ENCODE measurements around the gene NECAP2.
"Not testable (repeated sequence)": the region's sequence is repeated elsewhere in the genome, so short reads cannot be mapped to it uniquely, and the experiment has no call there.

The NECAP2 gene

GRCh38 chr1:16478091-16478490, 37.6 kb downstream of the NECAP2 start:
- Histone ChIP-seq H3K9ac (ENCODE audit: insufficient read length) (no peak overlapping the region), H3K36me3 (ENCODE audit: insufficient read depth, low read length) (no peaks in the 10 kb centered on the region; the same call in 1 of the 2 replicates), H3K4me3 (no peak overlapping the region), H3K27ac (no peak overlapping the region), H3K9me3 (ENCODE audit: low read depth, low read length) (no peaks in the 10 kb centered on the region)
- no peak for TF ChIP-seq POLR2AphosphoS5 (IDR thresholded peaks at IDR 0.05; ENCODE audit: borderline replicate concordance, low read depth, low read length)
- no peak for TF ChIP-seq FOXP2 (optimal IDR thresholded peaks at IDR 0.05; ENCODE audit: control extremely low read depth, extremely low read length, insufficient read depth)
- TF ChIP-seq EZH2 (IDR thresholded peaks at IDR 0.05) = no peak
- DNase-seq (ENCODE audit: low read depth, low spot score) = no peak

GRCh38 chr1:16483146-16483545, 42.6 kb downstream of the NECAP2 start:
- not testable (repeated sequence) for H3K4me3 ChIP-seq; DNase-seq (ENCODE audit: low read depth, low spot score); H3K9ac ChIP-seq (ENCODE audit: insufficient read length); H3K9me3 ChIP-seq (ENCODE audit: low read depth, low read length); H3K36me3 ChIP-seq (ENCODE audit: insufficient read depth, low read length); H3K27ac ChIP-seq

- not testable (repeated sequence) for DNase-seq (ENCODE audit: low read depth, low spot score); H3K27ac ChIP-seq; H3K9me3 ChIP-seq (ENCODE audit: low read depth, low read length); H3K9ac ChIP-seq (ENCODE audit: insufficient read length); H3K36me3 ChIP-seq (ENCODE audit: insufficient read depth, low read length); H3K4me3 ChIP-seq
These were observed 43.3 kb downstream of the NECAP2 start for GRCh38 chr1:16483639-16484500.

GRCh38 chr1:16484501-16484835, 43.9 kb downstream of the NECAP2 start:
- H3K9me3 ChIP-seq (ENCODE audit: low read depth, low read length) = no peaks in the 10 kb centered on the region
- H3K9ac ChIP-seq (ENCODE audit: insufficient read length) = no peak overlapping the region
- no peak overlapping the region for H3K27ac ChIP-seq
- no peak overlapping the region for H3K4me3 ChIP-seq
- no peak for TF ChIP-seq EZH2 (IDR thresholded peaks at IDR 0.05)
- TF ChIP-seq FOXP2 (optimal IDR thresholded peaks at IDR 0.05; ENCODE audit: control extremely low read depth, extremely low read length, insufficient read depth) = no peak
- TF ChIP-seq POLR2AphosphoS5 (IDR thresholded peaks at IDR 0.05; ENCODE audit: borderline replicate concordance, low read depth, low read length) = no peak
- DNase-seq (ENCODE audit: low read depth, low spot score) = no peak
- H3K36me3 ChIP-seq (ENCODE audit: insufficient read depth, low read length) = no peaks in the 10 kb centered on the region; the same call in 1 of the 2 replicates

GRCh38 chr1:16484931-16485330, 44.4 kb downstream of the NECAP2 start:
- TF ChIP-seq FOXP2 (optimal IDR thresholded peaks at IDR 0.05; ENCODE audit: control extremely low read depth, extremely low read length, insufficient read depth) (no peak), EZH2 (IDR thresholded peaks at IDR 0.05) (no peak), POLR2AphosphoS5 (IDR thresholded peaks at IDR 0.05; ENCODE audit: borderline replicate concordance, low read depth, low read length) (no peak)
- DNase-seq (ENCODE audit: low read depth, low spot score) = no peak
- no peaks in the 10 kb centered on the region; the same call in 1 of the 2 replicates for H3K36me3 ChIP-seq (ENCODE audit: insufficient read depth, low read length)
- no peak overlapping the region for H3K9ac ChIP-seq (ENCODE audit: insufficient read length)
- H3K4me3 ChIP-seq = no peak overlapping the region
- H3K9me3 ChIP-seq (ENCODE audit: low read depth, low read length) = no peaks in the 10 kb centered on the region
- no peak overlapping the region for H3K27ac ChIP-seq

GRCh38 chr1:16486316-16486715, 45.8 kb downstream of the NECAP2 start:
- not testable (repeated sequence) for H3K9ac ChIP-seq (ENCODE audit: insufficient read length); DNase-seq (ENCODE audit: low read depth, low spot score); H3K4me3 ChIP-seq

GRCh38 chr1:16487011-16487410, 46.5 kb downstream of the NECAP2 start:
- not testable (repeated sequence) for H3K9ac ChIP-seq (ENCODE audit: insufficient read length); H3K27ac ChIP-seq; DNase-seq (ENCODE audit: low read depth, low spot score); H3K36me3 ChIP-seq (ENCODE audit: insufficient read depth, low read length); H3K9me3 ChIP-seq (ENCODE audit: low read depth, low read length); H3K4me3 ChIP-seq

More at GRCh38 chr1:16486316-16486715, 45.8 kb downstream of the NECAP2 start:
- H3K27ac ChIP-seq; H3K36me3 ChIP-seq (ENCODE audit: insufficient read depth, low read length); H3K9me3 ChIP-seq (ENCODE audit: low read depth, low read length): not testable (repeated sequence)

- not testable (repeated sequence) for DNase-seq (ENCODE audit: low read depth, low spot score); H3K4me3 ChIP-seq; H3K27ac ChIP-seq; H3K9ac ChIP-seq (ENCODE audit: insufficient read length); H3K36me3 ChIP-seq (ENCODE audit: insufficient read depth, low read length); H3K9me3 ChIP-seq (ENCODE audit: low read depth, low read length)
These were observed 48.8 kb downstream of the NECAP2 start for GRCh38 chr1:16489195-16489880.

GRCh38 chr1:16491056-16491675, 50.6 kb downstream of the NECAP2 start:
- no peak overlapping the region for H3K27ac ChIP-seq
- no peak for DNase-seq (ENCODE audit: low read depth, low spot score)
- no peak overlapping the region for H3K9ac ChIP-seq (ENCODE audit: insufficient read length)
- no peak for TF ChIP-seq POLR2AphosphoS5 (IDR thresholded peaks at IDR 0.05; ENCODE audit: borderline replicate concordance, low read depth, low read length)
- TF ChIP-seq EZH2 (IDR thresholded peaks at IDR 0.05) = no peak
- TF ChIP-seq FOXP2 (optimal IDR thresholded peaks at IDR 0.05; ENCODE audit: control extremely low read depth, extremely low read length, insufficient read depth) = no peak
- no peaks in the 10 kb centered on the region; the same call in 1 of the 2 replicates for H3K36me3 ChIP-seq (ENCODE audit: insufficient read depth, low read length)
- H3K4me3 ChIP-seq = no peak overlapping the region
- H3K9me3 ChIP-seq (ENCODE audit: low read depth, low read length) = no peaks in the 10 kb centered on the region

- H3K9me3 ChIP-seq (ENCODE audit: low read depth, low read length); H3K27ac ChIP-seq; DNase-seq (ENCODE audit: low read depth, low spot score); H3K9ac ChIP-seq (ENCODE audit: insufficient read length); H3K4me3 ChIP-seq; H3K36me3 ChIP-seq (ENCODE audit: insufficient read depth, low read length): not testable (repeated sequence)
These were observed 52.4 kb downstream of the NECAP2 start for GRCh38 chr1:16492937-16493336.

GRCh38 chr1:16493731-16494130, 53.2 kb downstream of the NECAP2 start:
- H3K9ac ChIP-seq (ENCODE audit: insufficient read length); DNase-seq (ENCODE audit: low read depth, low spot score); H3K27ac ChIP-seq: not testable (repeated sequence)

GRCh38 chr1:16497474-16497904, 57.0 kb downstream of the NECAP2 start:
- H3K27ac ChIP-seq; H3K36me3 ChIP-seq (ENCODE audit: insufficient read depth, low read length); DNase-seq (ENCODE audit: low read depth, low spot score); H3K9me3 ChIP-seq (ENCODE audit: low read depth, low read length); H3K9ac ChIP-seq (ENCODE audit: insufficient read length); H3K4me3 ChIP-seq: not testable (repeated sequence)

More at GRCh38 chr1:16493731-16494130, 53.2 kb downstream of the NECAP2 start:
- not testable (repeated sequence) for H3K9me3 ChIP-seq (ENCODE audit: low read depth, low read length); H3K36me3 ChIP-seq (ENCODE audit: insufficient read depth, low read length); H3K4me3 ChIP-seq

All from SK-N-MC (cell line).